Caco-2 (cell line): ENCODE data around the gene HADHB. TPM values are rescaled to one million over a fixed set of nuclear protein-coding genes. Genes with fewer than 3 reads are reported as not detected.
"Not testable (repeated sequence)": the region's sequence is repeated elsewhere in the genome, so short reads cannot be mapped to it uniquely, and the experiment has no call there.

Experiments
- BruUV-seq: library from RNA; stranded (reverse); fragments of 400-500 nt; replicated peaks from 2 replicates; lab custom pipeline; 2021; lab: Mats Ljungman, UMichigan
- CTCF ChIA-PET: fragments of 300-600 bp; sonication (Branson Sonifier 250); formaldehyde crosslinking; loops from one replicate; lab custom pipeline; 2022; ENCODE audit warnings: antibody characterized with exemption; lab: Charles Lee
- POLR2A ChIA-PET: fragments of 300-600 bp; sonication (Branson Sonifier 250); formaldehyde crosslinking; loops from one replicate; lab custom pipeline; 2022; ENCODE audit warnings: antibody characterized with exemption; lab: Charles Lee
- DNase-seq, 2 experiments: peaks; one replicate each; pipeline versions ENCODE4 v3.0.0 to v3.0.0-alpha.2; 2020 to 2022
- H3K27me3 ChIP-seq: replicated peaks from 2 replicates; pipeline ENCODE4 v1.6.0; 2011; ENCODE audit warnings: low read length; ENCODE audit not compliant: control insufficient read depth, insufficient read depth
- H3K36me3 ChIP-seq: 2 replicates; pipeline ENCODE4 v1.5.1; 2011; ENCODE audit warnings: low read length; ENCODE audit not compliant: control insufficient read depth, insufficient read depth
- H3K4me1 ChIP-seq: fragments of 250-450 bp; sonication (Bioruptor Pico); 2 replicates; pipeline ENCODE4 v1.5.1; 2020; ENCODE audit warnings: mild to moderate bottlenecking
- H3K4me3 ChIP-seq: 2 replicates; pipeline ENCODE4 v1.5.1; 2011; ENCODE audit warnings: low read depth, mild to moderate bottlenecking, control low read depth, low read length
- H3K9me3 ChIP-seq: fragments of 250-450 bp; sonication (Bioruptor Pico); 2 replicates; pipeline ENCODE4 v1.5.1; 2020; ENCODE audit warnings: mild to moderate bottlenecking, moderate library complexity
- H3K27ac Mint-ChIP-seq: one replicate; pipeline ENCODE4 v1.8.0; 2022; ENCODE audit warnings: mixed read lengths; ENCODE audit not compliant: unreplicated experiment
- H3K27me3 Mint-ChIP-seq: one replicate; pipeline ENCODE4 v1.8.0; 2022; ENCODE audit warnings: mixed read lengths; ENCODE audit not compliant: insufficient read depth, unreplicated experiment
- H3K36me3 Mint-ChIP-seq: one replicate; pipeline ENCODE4 v1.8.0; 2022; ENCODE audit warnings: mild to moderate bottlenecking, mixed read lengths; ENCODE audit not compliant: insufficient read depth, unreplicated experiment
- H3K4me1 Mint-ChIP-seq: one replicate; pipeline ENCODE4 v1.8.0; 2022; ENCODE audit warnings: low read depth, mixed read lengths; ENCODE audit not compliant: unreplicated experiment
- H3K4me3 Mint-ChIP-seq: one replicate; pipeline ENCODE4 v1.8.0; 2022; ENCODE audit warnings: mild to moderate bottlenecking, moderate library complexity, mixed read lengths; ENCODE audit not compliant: unreplicated experiment
- H3K9me3 Mint-ChIP-seq: one replicate; pipeline ENCODE4 v1.8.0; 2022; ENCODE audit warnings: mixed read lengths; ENCODE audit not compliant: unreplicated experiment
- CTCF ChIP-seq, 2 experiments: fragments of 200-600 bp in 1 of 2; IDR thresholded peaks; 1 replicate in 1 of 2; 2 replicates in 1 of 2; pipeline versions ENCODE4 v1.5.1 to v1.8.0; 2011 to 2022; ENCODE audit warnings: antibody characterized with exemption in 1 of 2, control low read depth in 1 of 2, inconsistent platforms in 1 of 2, low read depth in 1 of 2, low read length in 1 of 2, mild to moderate bottlenecking in 1 of 2, moderate library complexity in 1 of 2; ENCODE audit not compliant: insufficient read depth in 1 of 2, severe bottlenecking in 1 of 2, unreplicated experiment in 1 of 2
- intact Hi-C: fragments of 100-400 bp; cut with micrococcal nuclease; formaldehyde crosslinking; loops from one replicate; pipeline ENCODE4 v1.10.0; 2022; ENCODE audit not compliant: unreplicated experiment
- total RNA-seq: library from RNA; stranded (reverse); gene quantifications from 2 replicates; pipeline ENCODE4 v1.2.3, GENCODE V29; 2022

Gene HADHB
- total RNA-seq, 1 experiment from 2014 or later: 93.2 TPM

- H3K4me1 Mint-ChIP-seq: no peaks in the 10 kb centered on the region
- H3K27ac Mint-ChIP-seq: no peak overlapping the region
- Histone ChIP-seq H3K36me3 (no peaks in the 10 kb centered on the region), H3K27me3 (no peaks in the 10 kb centered on the region), H3K4me1 (no peaks in the 10 kb centered on the region), H3K4me3 (no peak overlapping the region), H3K9me3 (no peaks in the 10 kb centered on the region)
- intact Hi-C loops: no loop called here
- peaks cover 2% of the 10 kb centered on the region for H3K36me3 Mint-ChIP-seq
- ChIA-PET CTCF (no interaction called here), POLR2A (no interaction called here)
- no peaks in the 10 kb centered on the region for H3K9me3 Mint-ChIP-seq
- BruUV-seq: no TSS peak
- H3K4me3 Mint-ChIP-seq: no peak overlapping the region
- no peak for TF ChIP-seq CTCF (IDR thresholded peaks at IDR 0.05; ENCODE audit: insufficient read depth in 1 of 2, low read depth in 1 of 2, low read length in 1 of 2, severe bottlenecking in 1 of 2, unreplicated experiment in 1 of 2)
- no peak for DNase-seq
- H3K27me3 Mint-ChIP-seq: no peaks in the 10 kb centered on the region
Observed at GRCh38 chr2:26249625-26250024, 4.9 kb downstream of the HADHB start.

- Histone ChIP-seq H3K9me3 (no peaks in the 10 kb centered on the region), H3K27me3 (no peaks in the 10 kb centered on the region), H3K4me3 (no peak overlapping the region), H3K4me1 (no peaks in the 10 kb centered on the region), H3K36me3 (no peaks in the 10 kb centered on the region)
- H3K27ac Mint-ChIP-seq: no peak overlapping the region
- no peak overlapping the region for H3K4me3 Mint-ChIP-seq
- BruUV-seq: no TSS peak
- no peaks in the 10 kb centered on the region for H3K27me3 Mint-ChIP-seq
- no peaks in the 10 kb centered on the region for H3K4me1 Mint-ChIP-seq
- TF ChIP-seq CTCF (IDR thresholded peaks at IDR 0.05; ENCODE audit: insufficient read depth in 1 of 2, low read depth in 1 of 2, low read length in 1 of 2, severe bottlenecking in 1 of 2, unreplicated experiment in 1 of 2): no peak
- H3K9me3 Mint-ChIP-seq: no peaks in the 10 kb centered on the region
- POLR2A ChIA-PET: no interaction called here
- CTCF ChIA-PET: no interaction called here
- H3K36me3 Mint-ChIP-seq: peaks cover 12% of the 10 kb centered on the region
- no peak for DNase-seq
- intact Hi-C loops: no loop called here
Observed at GRCh38 chr2:26251893-26252292, 7.2 kb downstream of the HADHB start.

- Histone ChIP-seq H3K36me3 (no peaks in the 10 kb centered on the region), H3K4me3 (no peak overlapping the region), H3K4me1 (no peaks in the 10 kb centered on the region), H3K27me3 (no peaks in the 10 kb centered on the region), H3K9me3 (no peaks in the 10 kb centered on the region)
- Mint-ChIP-seq H3K27ac (no peak overlapping the region), H3K4me1 (no peaks in the 10 kb centered on the region), H3K36me3 (peaks cover 12% of the 10 kb centered on the region), H3K4me3 (no peak overlapping the region), H3K9me3 (no peaks in the 10 kb centered on the region), H3K27me3 (no peaks in the 10 kb centered on the region)
- no peak for DNase-seq
- no peak for TF ChIP-seq CTCF (IDR thresholded peaks at IDR 0.05; ENCODE audit: insufficient read depth in 1 of 2, low read depth in 1 of 2, low read length in 1 of 2, severe bottlenecking in 1 of 2, unreplicated experiment in 1 of 2)
- intact Hi-C loops: no loop called here
- POLR2A ChIA-PET: no interaction called here
- CTCF ChIA-PET: no interaction called here
- no TSS peak for BruUV-seq
Observed at GRCh38 chr2:26255759-26256384, 11.1 kb downstream of the HADHB start.

- H3K27me3 Mint-ChIP-seq, H3K4me3 ChIP-seq: not testable (repeated sequence)
Observed at GRCh38 chr2:26258836-26259235, 14.1 kb downstream of the HADHB start.

More at GRCh38 chr2:26258836-26259235, 14.1 kb downstream of the HADHB start:
- H3K36me3 ChIP-seq, H3K9me3 ChIP-seq, H3K27me3 ChIP-seq, CTCF ChIA-PET, H3K27ac Mint-ChIP-seq, BruUV-seq, H3K4me1 Mint-ChIP-seq, H3K4me1 ChIP-seq, POLR2A ChIA-PET, intact Hi-C loops, H3K4me3 Mint-ChIP-seq, DNase-seq, H3K9me3 Mint-ChIP-seq: not testable (repeated sequence)
- peaks cover 12% of the 10 kb centered on the region for H3K36me3 Mint-ChIP-seq
